ENCODE data around the gene ARFIP2. TPM values are rescaled to one million over a fixed set of nuclear protein-coding genes. Genes with fewer than 3 reads are reported as not detected.
A peak's percentile ranks its signal among the peaks of the same experiment; 100 is the strongest.
"Not testable (repeated sequence)": the region's sequence is repeated elsewhere in the genome, so short reads cannot be mapped to it uniquely, and the experiment has no call there.

ARFIP2 gene, protein sequence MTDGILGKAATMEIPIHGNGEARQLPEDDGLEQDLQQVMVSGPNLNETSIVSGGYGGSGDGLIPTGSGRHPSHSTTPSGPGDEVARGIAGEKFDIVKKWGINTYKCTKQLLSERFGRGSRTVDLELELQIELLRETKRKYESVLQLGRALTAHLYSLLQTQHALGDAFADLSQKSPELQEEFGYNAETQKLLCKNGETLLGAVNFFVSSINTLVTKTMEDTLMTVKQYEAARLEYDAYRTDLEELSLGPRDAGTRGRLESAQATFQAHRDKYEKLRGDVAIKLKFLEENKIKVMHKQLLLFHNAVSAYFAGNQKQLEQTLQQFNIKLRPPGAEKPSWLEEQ
- total RNA-seq: 51.5 and 53.8 TPM in 2 replicates

DNA sequence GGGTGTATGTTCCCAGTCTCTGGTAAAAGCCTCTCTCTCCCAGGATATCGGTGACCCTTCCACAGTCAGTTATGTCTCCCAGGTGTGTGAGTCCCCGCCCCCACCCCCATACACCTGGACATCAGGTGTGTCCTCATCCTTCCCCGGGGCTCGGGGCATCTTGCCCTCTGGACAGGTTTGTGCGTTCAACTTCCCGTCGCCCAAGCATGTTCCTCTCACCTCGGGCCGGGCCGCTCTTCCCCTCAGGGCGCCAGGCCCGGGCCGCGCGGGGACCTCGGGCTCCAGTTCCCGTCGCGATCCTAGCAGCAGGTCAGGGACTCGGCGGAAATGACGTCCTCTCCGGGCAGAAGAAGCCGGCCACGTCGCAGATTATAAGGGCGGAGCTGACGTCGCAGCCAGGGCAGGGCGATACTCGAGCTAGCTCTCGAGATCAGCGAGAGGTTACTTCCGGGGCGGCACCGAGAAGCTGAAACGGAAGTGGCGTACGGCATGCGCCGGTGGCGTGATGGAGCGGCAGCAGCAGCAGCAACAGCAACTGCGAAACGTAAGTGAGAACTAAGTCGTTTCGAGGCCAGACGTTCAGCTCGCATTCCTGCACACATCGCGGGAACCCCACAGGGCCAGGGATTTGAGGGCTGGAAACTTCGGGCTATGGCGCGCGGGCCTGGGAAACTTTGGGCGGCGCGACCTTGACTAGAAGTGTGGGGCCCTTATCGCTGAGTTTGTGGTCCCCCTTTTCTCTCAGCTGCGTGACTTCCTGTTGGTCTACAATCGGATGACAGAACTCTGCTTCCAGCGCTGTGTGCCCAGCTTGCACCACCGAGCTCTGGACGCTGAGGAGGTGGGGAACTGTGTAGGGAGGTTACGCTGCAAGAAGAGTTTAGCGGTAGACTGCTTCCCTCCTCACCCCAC, at the start of gene ARFIP2, which contains the start of gene TIMM10B:
ARFIP2 (minus strand) TSS at position 320 of the 912 bp plus-strand sequence. CDS start 910 bp downstream, outside the sequence.
TIMM10B (plus strand) TSS at position 490 of the 912 bp plus-strand sequence; CDS start at position 506, 16 bp downstream.
- Mint-ChIP-seq H3K4me3 (peak within 1 kb of the TSS; percentile 94), H3K27ac (peak within 1 kb of the TSS; percentile 94), H3K36me3 (ENCODE audit: low read depth) (peaks cover 37% of the 10 kb centered on the region), H3K9me3 (no peaks in the 10 kb centered on the region), H3K27me3 (ENCODE audit: insufficient read depth) (no peaks in the 10 kb centered on the region), H3K4me1 (ENCODE audit: low read depth) (peaks cover 40% of the 10 kb centered on the region)
- DNase-seq (ENCODE audit: low spot score): peak; percentile 97
- intact Hi-C loops (cut with micrococcal nuclease): loop anchor here (1.0 to 5.0 kb wide), 12 partner anchors 42 to 794 kb away; partner anchors contain the start of genes APBB1, CAVIN3, FHIP1B and ILK

DNA sequence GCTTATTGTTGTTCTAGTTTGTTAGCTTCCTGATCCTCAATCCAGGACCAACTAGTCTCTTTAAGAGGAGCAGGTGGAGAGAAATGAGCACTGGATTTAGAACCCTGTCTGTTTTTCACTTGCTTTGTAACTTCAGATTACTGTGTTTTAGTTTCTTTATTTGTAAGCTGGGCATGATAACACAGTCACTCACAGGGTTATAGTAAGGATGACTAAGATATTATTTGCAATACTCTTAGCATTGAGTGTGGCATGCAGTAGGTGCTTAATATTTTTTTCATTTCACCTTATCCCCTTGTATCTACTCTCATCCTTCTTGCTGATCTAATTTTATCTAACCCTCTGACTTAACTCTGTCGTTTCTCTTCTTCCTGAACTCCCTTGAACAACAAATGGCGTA, 49.7 kb upstream of the ARFIP2 start:
- intact Hi-C loops (cut with micrococcal nuclease): loop anchor here (1.0 to 2.0 kb wide), 6 partner anchors 50 to 226 kb away; partner anchors contain the start of genes ARFIP2, ILK, MRPL17 and RRP8
- H3K36me3 Mint-ChIP-seq (ENCODE audit: low read depth): peaks cover 20% of the 10 kb centered on the region
- no peaks in the 10 kb centered on the region for H3K27me3 Mint-ChIP-seq (ENCODE audit: insufficient read depth)
- no peaks in the 10 kb centered on the region for H3K9me3 Mint-ChIP-seq
- DNase-seq (ENCODE audit: low spot score): no peak
- H3K4me3 Mint-ChIP-seq: no peak overlapping the region
- H3K4me1 Mint-ChIP-seq (ENCODE audit: low read depth): peaks cover 16% of the 10 kb centered on the region
- H3K27ac Mint-ChIP-seq: no peak overlapping the region

DNA sequence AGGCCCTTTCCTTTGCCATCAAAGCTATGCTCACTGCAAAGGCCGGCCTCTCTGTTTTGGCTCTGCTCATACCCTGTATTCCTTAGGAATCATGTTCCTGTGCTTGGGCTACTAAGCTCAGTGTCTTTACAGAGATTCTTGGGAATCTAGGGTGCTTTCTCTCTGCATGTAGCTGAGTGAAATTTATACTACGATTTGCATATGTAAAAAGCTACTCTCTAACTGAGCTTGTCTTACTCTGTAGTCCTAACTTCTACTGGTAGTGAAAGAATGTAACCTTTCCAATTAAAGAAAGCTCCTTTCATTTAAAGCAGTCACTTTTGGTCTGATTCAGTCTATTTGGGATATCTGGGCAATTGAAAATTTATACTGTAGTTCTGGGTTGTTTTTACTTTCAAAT, 48.1 kb upstream of the ARFIP2 start:
- no peak overlapping the region for H3K27ac Mint-ChIP-seq
- H3K4me3 Mint-ChIP-seq: no peak overlapping the region
- no peak for DNase-seq (ENCODE audit: low spot score)
- peaks cover 30% of the 10 kb centered on the region for H3K4me1 Mint-ChIP-seq (ENCODE audit: low read depth)
- H3K9me3 Mint-ChIP-seq: no peaks in the 10 kb centered on the region
- intact Hi-C loops (cut with micrococcal nuclease): no loop called here
- H3K36me3 Mint-ChIP-seq (ENCODE audit: low read depth): peaks cover 27% of the 10 kb centered on the region
- no peaks in the 10 kb centered on the region for H3K27me3 Mint-ChIP-seq (ENCODE audit: insufficient read depth)

DNA sequence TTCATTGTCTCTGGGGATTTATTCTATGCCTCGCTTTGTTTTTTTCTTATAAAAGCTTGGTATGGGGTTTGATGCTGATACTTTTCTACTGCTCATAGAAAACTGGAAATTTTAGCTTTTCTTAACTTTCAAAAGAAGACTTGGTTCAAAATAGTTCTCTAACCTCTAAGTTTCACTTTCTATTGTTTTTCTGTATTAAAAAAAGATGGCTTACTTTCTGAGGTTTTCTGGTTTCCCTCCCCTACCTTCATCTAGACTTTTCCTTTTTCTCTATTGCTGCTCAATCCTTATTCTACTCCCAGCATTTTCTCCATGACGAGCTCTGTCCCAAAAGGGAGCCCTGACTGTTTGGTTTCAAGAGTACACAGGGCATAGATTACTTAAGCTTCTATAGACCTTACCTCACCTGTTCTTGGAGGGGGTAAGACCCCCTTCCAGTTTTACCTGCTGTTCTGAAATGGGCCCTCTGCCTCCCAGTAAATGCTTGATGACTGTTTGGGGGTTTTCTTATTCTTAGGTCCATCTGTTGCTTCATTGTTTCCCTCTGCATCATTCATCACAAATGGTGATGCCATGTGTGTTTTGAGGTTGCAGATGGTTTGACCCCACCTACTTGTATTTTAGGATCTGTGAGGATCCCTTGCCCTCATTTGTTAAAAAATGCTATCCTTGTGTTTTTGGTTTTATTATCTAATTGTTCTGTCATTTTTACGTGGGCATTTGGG, 45.4 kb upstream of the ARFIP2 start:
- Mint-ChIP-seq H3K27me3 (ENCODE audit: insufficient read depth) (peaks cover 2% of the 10 kb centered on the region), H3K36me3 (ENCODE audit: low read depth) (peaks cover 26% of the 10 kb centered on the region), H3K9me3 (no peaks in the 10 kb centered on the region), H3K4me3 (peak overlapping the region; percentile 26), H3K4me1 (ENCODE audit: low read depth) (peaks cover 39% of the 10 kb centered on the region), H3K27ac (peak overlapping the region; percentile 59)
- DNase-seq (ENCODE audit: low spot score): no peak
- intact Hi-C loops (cut with micrococcal nuclease): loop anchor here (1.0 kb wide), 1 partner anchor 77 kb away; the partner anchor contains the start of genes ILK and RRP8

DNA sequence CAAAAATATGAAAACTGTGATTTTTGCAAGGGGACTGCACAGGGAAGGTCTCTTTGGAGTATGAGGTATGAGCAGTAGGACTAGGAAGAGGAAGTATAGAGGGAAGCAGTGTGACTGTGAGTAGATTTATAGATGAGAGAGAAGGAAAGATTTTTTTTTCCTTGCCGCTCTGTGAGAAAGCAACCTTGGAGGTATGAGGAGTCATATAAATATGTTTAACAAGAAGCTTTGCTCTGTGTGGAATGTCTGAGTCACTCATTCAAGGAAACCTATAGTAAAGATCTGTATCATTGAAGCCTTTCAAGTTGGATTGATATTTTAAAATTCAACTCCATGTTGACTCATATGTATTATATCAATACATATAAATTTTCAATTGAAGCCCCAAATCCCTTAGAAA, 42.1 kb upstream of the ARFIP2 start:
- Mint-ChIP-seq H3K36me3 (ENCODE audit: low read depth) (peaks cover 37% of the 10 kb centered on the region), H3K4me3 (no peak overlapping the region), H3K9me3 (no peaks in the 10 kb centered on the region), H3K4me1 (ENCODE audit: low read depth) (peaks cover 39% of the 10 kb centered on the region), H3K27me3 (ENCODE audit: insufficient read depth) (peaks cover 2% of the 10 kb centered on the region), H3K27ac (peak overlapping the region; percentile 4)
- intact Hi-C loops (cut with micrococcal nuclease): loop anchor here (1.0 kb wide), 2 partner anchors 84 to 160 kb away; partner anchors contain the start of gene MRPL17
- no peak for DNase-seq (ENCODE audit: low spot score)

DNA sequence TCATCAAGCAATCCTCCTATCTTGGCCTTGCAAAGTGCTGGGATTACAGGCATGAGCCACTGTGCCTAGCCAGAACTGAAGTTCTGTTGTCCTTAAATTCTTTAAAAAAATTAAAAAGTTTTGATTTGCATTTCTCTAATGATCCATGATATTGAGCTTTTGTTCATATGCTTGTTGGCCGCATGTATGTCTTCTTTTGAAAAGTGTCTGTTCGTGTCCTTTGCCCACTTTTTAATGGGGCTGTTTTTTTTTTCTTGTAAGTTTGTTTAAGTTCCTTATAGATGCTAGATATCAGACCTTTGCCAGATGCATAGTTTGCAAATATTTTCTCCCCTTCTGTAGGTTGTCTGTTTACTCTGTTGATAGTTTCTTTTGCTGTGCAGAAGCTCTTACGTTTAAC, 40.8 kb upstream of the ARFIP2 start:
- H3K4me3 Mint-ChIP-seq; intact Hi-C loops (cut with micrococcal nuclease); H3K9me3 Mint-ChIP-seq; H3K27me3 Mint-ChIP-seq (ENCODE audit: insufficient read depth); DNase-seq (ENCODE audit: low spot score); H3K27ac Mint-ChIP-seq: not testable (repeated sequence)
- Mint-ChIP-seq H3K4me1 (ENCODE audit: low read depth) (peaks cover 34% of the 10 kb centered on the region), H3K36me3 (ENCODE audit: low read depth) (peaks cover 35% of the 10 kb centered on the region)

DNA sequence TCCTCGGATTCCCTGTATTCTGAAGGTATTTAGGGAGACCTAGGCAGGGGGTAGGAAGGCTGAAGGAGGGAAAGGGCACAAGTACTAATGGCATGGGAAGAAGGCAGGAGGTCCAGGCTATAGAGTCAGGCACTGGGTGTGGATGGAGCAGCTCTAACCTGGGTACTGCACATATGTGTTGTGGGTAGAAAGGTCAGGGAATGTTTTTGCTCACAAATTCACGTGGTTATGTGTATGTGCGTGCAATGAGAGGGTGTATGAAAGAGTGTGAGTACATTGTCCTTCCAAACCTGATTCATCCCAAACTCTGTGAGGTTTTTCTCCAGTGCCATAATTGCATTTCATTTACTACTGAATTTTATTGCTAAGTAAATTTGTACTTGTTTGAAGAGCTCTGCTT, 39.1 kb upstream of the ARFIP2 start:
- intact Hi-C loops (cut with micrococcal nuclease): no loop called here
- no peak for DNase-seq (ENCODE audit: low spot score)
- Mint-ChIP-seq H3K27ac (no peak overlapping the region), H3K27me3 (ENCODE audit: insufficient read depth) (peaks cover 2% of the 10 kb centered on the region), H3K4me1 (ENCODE audit: low read depth) (peaks cover 19% of the 10 kb centered on the region), H3K9me3 (no peaks in the 10 kb centered on the region), H3K36me3 (ENCODE audit: low read depth) (peaks cover 41% of the 10 kb centered on the region), H3K4me3 (no peak overlapping the region)

DNA sequence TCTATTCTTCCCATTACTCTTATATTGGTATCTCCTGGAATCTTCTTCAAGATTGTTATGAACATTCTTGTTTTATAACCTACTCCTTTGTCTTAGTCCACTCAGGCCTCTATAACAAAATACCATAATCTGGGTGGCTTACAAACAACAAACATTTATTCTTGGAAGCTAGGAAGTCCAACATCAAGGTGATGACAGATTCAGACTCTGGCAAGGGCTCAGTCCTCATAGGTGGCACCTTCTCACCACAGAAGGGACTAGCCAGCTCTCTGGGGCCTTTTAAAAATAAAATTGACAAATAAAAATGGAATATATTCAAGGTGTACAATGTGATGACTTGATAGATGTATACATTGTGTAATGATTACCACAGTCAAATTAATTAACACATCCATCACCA, 35.7 kb upstream of the ARFIP2 start:
- no peaks in the 10 kb centered on the region for H3K4me1 Mint-ChIP-seq (ENCODE audit: low read depth)
- H3K4me3 Mint-ChIP-seq: no peak overlapping the region
- intact Hi-C loops (cut with micrococcal nuclease): no loop called here
- no peaks in the 10 kb centered on the region for H3K9me3 Mint-ChIP-seq
- peaks cover 41% of the 10 kb centered on the region for H3K36me3 Mint-ChIP-seq (ENCODE audit: low read depth)
- no peaks in the 10 kb centered on the region for H3K27me3 Mint-ChIP-seq (ENCODE audit: insufficient read depth)
- no peak for DNase-seq (ENCODE audit: low spot score)
- no peak overlapping the region for H3K27ac Mint-ChIP-seq

DNA sequence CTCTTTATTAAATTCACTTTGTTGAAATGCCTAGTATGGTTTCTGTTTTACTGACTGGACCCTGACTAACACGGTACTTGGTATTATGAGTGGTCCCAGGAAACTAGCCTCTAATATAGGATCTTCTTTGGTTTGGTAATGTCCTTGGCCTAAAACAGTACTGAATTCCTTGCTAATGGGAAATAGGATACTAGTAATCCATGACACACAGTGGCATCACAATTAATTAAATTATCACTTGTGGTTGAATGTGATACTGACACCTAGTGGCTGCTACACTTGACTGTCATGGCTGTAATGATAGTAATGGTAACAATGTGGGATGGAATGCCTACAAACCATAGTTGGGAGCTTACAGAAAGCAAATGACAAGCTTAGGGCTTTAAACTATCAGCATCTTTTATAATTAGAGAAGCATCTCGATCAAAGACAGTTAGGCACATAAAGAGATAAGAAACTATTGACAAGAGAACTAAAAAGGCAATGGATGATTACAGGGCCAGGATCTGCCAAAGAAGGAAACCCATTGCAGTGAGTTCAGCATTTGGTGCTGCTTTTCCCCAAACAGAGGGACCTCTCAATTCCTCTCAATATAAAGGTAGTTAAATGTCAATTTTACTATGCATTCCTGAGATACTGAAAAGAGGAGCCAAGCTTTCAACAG, 24.6 kb upstream of the ARFIP2 start:
- Mint-ChIP-seq H3K4me1 (ENCODE audit: low read depth) (no peaks in the 10 kb centered on the region), H3K4me3 (no peak overlapping the region), H3K27ac (no peak overlapping the region), H3K36me3 (ENCODE audit: low read depth) (peaks cover 22% of the 10 kb centered on the region), H3K27me3 (ENCODE audit: insufficient read depth) (no peaks in the 10 kb centered on the region), H3K9me3 (no peaks in the 10 kb centered on the region)
- DNase-seq (ENCODE audit: low spot score): no peak
- intact Hi-C loops (cut with micrococcal nuclease): loop anchor here (1.0 to 2.0 kb wide), 2 partner anchors 67 to 126 kb away; no protein-coding TSS in a partner anchor

DNA sequence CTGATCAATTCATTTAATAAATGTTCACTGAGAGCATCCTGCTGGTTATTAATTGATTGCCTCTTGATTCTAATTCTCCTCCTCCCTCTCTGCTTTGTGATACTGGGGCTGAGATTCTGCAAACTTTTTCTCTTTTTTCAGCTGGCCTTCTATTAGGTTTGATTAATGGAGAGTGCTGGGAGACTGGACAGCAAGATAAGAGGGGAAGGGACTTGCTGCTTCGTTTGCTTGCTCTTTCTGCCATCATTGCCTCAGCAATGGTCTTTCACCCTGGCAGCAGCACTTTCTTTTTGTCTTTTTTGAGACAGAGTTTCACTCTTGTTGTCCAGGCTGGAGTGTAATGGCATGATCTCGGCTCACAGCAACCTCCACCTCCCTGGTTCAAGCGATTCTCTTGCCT, 23.0 kb upstream of the ARFIP2 start:
- Mint-ChIP-seq H3K27ac (no peak overlapping the region), H3K36me3 (ENCODE audit: low read depth) (peaks cover 22% of the 10 kb centered on the region), H3K27me3 (ENCODE audit: insufficient read depth) (no peaks in the 10 kb centered on the region), H3K9me3 (no peaks in the 10 kb centered on the region), H3K4me1 (ENCODE audit: low read depth) (no peaks in the 10 kb centered on the region), H3K4me3 (no peak overlapping the region)
- DNase-seq (ENCODE audit: low spot score): no peak
- intact Hi-C loops (cut with micrococcal nuclease): loop anchor here (2.0 kb wide), 1 partner anchor 65 kb away; no protein-coding TSS in a partner anchor

DNA sequence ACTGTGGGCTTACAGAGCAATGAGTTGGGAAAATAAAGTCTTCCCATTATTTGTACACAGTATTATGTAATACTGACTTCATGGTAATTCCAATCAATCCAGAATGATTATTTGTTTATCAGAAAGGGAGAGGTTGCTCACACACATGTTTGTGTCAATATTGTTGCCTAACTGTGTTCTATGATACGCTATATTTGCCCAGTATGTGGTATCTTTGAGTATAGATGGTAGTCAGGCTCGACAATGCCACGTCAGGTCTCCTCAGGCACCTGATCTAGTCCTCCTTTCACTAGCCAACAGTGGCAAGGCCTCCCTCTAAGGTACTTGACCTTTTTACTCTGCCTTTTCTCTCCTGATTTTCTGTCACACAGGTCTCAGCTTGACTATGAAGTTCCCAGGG, 21.3 kb upstream of the ARFIP2 start:
- no peak for DNase-seq (ENCODE audit: low spot score)
- Mint-ChIP-seq H3K27ac (no peak overlapping the region), H3K27me3 (ENCODE audit: insufficient read depth) (no peaks in the 10 kb centered on the region), H3K4me1 (ENCODE audit: low read depth) (no peaks in the 10 kb centered on the region), H3K9me3 (no peaks in the 10 kb centered on the region), H3K36me3 (ENCODE audit: low read depth) (peaks cover 26% of the 10 kb centered on the region), H3K4me3 (no peak overlapping the region)
- intact Hi-C loops (cut with micrococcal nuclease): no loop called here

DNA sequence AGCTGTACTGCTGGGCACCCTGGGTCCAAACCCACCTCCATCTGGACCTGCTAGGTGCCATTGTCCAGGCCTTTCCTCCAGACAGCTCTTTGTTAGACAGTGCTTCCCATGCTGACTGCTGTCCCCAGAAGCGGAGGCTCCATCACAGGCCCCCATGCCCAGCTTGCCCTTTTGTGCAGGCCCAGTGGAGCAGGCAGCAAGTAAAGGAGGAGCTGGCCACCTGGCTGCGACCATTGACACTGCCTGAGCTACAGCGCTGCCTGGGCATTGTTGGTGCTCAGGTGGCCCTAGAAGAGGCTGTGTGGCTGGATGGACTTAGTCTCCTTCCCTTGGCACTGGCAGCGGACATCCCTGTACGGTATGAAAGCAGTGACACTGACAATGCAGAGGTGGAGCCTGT, 17.4 kb upstream of the ARFIP2 start:
- Mint-ChIP-seq H3K27me3 (ENCODE audit: insufficient read depth) (no peaks in the 10 kb centered on the region), H3K36me3 (ENCODE audit: low read depth) (peaks cover 29% of the 10 kb centered on the region), H3K9me3 (no peaks in the 10 kb centered on the region), H3K27ac (no peak overlapping the region), H3K4me1 (ENCODE audit: low read depth) (no peaks in the 10 kb centered on the region), H3K4me3 (no peak overlapping the region)
- intact Hi-C loops (cut with micrococcal nuclease): no loop called here
- no peak for DNase-seq (ENCODE audit: low spot score)

Measured in activated T-helper 1 cell treated with anti-CD3 and anti-CD28 coated beads, Interleukin-12 subunit alpha, Interleukin-12 subunit beta, Interleukin-2, Interleukin-4 antibody, amounts not matched to agents 30 ng/mL and 10 ng/mL and 1 ng/mL, durations not matched to agents 14 hours and 24 hours and 36 hours (primary cell).